DMS53 treated with DMSO at 0.1 percent for 48 hours (cell line): ENCODE results near the gene LYZL6.
"Not testable (repeated sequence)": the region's sequence is repeated elsewhere in the genome, so short reads cannot be mapped to it uniquely, and the experiment has no call there.

ENCODE experiments used
- DNase-seq: peaks from one replicate; lab custom pipeline; 2025; ENCODE audit not compliant: unreplicated experiment; lab: John Stamatoyannopoulos, UW

Gene LYZL6

DNA sequence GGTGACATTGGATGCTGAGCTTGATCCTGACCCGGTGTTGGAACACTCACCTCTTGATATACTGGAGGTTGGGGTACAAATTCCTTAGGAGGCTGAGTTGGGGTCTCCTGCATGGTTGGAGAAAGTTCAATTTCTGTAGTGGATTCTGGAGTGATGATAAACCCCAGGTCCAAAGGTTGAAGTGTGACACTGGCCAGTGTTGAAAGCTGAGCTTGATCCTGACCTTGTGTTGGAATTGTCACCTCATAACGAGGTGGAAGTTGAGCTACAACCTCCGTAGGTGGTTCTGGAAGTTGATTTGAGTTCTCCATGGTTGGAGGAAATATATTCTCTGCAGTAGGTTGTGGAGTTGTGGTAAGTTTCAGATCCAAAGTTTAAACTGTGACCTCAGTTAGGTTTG is 34.1 kb downstream of the LYZL6 start:
- no peak for DNase-seq

DNA sequence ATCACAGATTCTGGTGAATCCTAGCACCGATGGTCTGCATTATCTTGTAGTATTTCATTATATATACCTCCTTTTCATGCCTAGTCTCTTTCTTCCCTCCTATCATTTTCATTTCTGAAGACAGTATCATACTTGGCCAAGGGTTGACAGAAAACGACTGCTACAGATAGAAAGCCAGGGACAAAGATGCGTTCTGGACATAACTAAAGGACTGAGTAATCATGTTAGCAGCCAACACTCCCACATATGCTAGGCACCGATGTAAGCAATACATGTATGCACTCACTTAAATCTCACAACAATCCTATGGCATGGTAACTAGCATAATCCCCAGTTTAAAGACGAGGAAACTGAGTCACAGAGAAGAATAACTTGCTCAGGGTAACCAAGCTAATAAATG is 35.8 kb downstream of the LYZL6 start:
- no peak for DNase-seq

DNA sequence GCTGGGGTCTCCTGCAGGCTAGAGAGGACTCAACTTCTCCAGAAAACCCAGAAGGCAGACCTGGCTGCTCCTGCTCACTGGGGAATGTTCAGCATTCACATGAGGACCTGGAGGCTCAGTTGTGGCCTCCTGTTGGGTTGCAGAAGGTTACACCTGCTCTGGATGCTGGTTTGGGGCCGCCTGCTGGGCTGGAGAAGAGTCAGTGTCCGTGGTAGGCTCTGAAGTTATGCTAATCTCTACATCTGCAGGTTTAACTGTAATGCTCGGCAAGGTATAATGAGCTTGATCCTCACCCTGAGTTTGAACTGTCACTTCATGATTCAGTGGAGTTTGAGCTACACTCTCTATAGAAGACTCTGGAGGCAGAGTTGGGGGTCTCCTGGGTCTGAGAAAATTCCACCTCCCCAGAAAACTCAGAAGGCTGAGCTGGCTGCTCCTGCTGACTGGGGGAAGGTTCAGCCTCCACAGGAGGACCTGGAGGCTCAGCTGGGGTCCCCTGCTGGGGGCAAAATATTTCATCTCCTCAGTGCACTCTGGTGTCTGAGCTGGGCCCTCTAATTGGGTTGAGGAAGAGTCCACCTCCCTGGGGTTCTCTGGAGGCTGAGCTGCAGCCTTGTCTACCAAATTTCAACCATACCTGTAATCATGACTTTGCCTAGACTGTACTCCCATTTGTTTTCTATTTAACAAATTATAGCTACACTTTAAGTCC is 36.4 kb downstream of the LYZL6 start:
- no peak for DNase-seq

DNA sequence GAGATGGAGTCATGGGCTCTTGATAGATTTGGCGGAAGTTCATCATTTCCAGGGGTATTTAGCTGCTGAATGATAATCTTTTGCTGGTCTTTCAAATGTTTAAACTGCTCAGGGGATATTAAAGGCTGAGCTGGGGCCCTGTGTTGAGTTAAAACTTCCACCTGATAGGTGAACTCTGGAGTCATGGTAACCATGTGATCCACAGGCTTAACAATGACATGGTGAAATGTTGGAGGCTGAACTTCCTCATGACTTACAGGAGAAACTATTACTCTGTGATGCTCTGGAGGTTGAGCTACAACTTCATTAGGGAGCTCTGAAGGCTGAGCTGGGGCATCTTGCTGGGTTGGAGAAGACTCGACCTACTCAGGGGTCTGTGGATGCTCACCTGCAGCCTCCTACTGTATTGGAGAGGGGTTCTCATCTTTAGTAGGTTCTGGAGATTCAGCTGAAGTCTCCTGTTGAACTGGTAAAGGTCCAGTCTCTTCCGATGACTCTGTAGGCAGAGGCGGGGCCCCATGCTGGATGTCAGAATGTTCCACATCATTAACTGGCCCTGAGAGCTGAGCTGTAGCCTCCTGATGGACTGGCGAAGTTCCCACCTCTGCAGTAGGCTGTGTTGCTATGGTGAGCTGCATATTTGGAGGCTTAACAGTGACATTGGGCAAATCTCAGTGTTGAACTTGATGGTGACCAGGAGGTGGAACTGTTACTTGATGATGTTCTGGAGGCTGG is 37.2 kb downstream of the LYZL6 start:
- no peak for DNase-seq

DNA sequence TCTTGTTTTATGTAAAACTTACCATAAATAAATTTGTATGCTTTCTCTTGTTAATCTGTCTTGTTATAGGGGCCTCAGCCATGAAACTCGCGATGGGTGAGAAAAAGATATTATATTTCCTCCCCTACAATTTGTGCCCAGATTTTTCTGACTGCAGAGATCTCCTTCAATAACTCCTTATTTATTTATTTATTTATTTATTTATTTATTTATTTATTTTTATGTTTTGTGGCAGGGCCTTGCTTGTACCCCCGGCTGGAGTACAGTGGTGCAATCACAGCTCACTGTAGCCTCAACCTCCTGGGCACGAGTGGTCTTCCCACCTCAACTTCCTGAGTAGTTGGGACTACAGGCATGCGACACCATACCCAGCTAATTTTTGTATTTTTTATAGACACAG is 40.1 kb downstream of the LYZL6 start:
- no peak for DNase-seq

DNA sequence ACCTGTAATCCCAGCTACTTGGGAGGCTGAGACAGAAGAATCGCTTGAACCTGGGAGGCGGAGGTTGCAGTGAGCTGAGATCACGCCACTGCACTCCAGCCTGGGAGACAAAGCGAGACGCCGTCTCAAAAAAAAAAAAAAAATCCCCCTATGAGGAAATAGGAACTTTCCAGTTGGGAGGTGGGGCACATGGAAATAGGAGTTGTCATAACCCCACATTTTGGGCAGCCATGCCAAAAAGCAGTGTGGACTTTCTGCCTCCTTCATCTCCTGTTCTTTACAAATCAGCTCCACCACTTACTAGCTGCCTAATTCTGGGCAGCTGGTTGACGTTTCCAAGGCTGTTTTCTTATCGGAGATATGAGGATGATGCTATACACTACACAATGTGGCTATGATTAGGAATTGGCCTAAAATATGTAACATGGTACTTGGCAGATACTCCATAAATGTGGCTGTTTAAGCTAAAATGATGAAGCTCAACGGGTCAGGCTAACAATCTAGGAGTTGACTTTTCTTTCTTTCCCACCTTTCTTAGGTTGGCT is 41.8 kb downstream of the LYZL6 start:
- DNase-seq: no peak

DNA sequence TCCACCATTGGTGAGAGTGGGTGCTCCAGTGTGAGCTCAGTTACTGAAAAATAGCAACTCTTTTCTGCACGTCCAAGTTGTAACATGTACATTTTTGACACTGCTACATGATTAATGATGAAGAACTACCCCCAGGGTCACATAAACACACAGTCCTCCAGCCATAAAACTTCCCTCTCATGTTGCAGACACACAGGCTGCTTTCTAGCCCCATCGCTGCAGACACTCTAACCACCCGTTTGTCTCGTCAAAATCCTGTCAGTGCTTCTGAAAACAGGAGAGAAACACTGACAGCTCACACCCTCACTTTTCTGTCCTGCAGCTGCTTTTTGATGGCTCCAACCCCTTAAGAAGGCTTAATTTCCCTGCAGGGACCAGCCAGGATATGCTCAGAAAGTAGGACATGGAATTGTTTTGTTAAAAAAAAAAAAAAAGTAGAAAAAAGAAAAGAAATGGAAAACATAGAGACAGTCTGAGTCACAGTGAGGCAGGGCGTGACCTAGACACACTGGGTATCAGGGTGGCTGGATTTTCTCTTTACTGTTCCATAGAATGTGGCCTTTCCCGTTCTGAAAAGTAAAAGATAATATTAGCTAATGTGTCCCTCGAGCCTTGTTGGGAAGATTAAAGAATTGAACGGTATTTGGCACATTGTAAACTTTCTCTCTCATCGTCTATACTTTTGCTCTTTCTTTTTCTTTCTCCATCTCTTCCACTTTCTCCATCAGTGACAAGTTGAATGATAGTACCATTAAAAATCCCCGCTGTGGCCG is 42.6 kb downstream of the LYZL6 start:
- no peak for DNase-seq

DNA sequence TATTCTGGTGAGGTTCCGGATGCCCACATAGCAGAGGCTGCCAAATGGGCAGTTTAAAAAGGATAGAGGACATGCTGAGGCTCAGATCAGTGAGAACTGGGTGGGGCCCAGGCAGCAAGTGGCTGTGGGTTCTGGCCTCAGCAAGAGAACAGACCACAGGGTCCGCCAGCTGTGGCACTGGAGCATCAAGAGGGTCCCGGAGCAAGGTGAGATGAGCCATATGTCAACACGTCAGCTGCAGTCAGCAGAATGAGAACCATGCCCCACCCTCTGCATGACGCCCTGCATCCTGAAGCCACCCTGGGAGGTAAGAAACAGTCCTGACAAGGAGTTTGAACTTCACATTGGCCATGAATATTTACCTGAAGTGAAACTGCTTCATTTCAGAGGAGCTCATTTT is 43.2 kb downstream of the LYZL6 start:
- no peak for DNase-seq

DNA sequence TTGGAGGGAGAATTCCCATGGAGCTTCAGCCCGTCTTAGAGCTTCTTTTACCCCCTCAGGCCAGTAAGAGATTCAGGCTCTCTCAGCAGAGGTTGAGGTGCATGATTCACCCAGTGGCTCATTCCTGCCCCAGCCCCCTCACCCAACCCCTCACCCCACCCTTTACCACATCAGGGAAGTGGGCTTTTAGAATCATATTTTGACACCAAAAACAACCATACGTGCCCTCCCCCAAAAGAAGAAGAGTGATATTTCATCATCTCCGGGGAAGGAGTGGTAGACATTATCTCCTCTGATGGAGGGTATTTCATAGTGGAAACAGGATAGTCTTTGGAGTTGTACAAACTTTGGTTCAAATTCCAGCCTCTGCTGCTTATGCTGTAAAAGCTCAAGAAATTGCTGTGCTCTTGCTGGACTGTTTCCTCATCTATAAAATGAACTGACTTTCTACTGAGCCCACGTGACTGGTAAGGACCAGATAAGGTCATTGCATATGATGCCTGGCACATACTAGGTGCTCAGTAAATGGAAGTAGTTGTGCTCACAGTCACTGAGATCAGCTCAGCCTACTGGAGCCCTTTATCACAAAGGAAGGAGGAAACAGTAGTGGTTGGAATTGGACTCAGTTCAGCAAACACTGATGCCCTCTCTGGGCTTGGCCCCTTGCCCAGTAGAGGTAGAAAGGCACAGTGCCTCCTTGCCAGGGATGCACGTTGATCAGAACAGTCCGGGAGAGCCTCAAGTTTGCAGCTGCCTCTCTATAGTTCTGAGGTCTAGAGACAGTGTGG is 45.0 kb downstream of the LYZL6 start:
- DNase-seq: no peak

DNA sequence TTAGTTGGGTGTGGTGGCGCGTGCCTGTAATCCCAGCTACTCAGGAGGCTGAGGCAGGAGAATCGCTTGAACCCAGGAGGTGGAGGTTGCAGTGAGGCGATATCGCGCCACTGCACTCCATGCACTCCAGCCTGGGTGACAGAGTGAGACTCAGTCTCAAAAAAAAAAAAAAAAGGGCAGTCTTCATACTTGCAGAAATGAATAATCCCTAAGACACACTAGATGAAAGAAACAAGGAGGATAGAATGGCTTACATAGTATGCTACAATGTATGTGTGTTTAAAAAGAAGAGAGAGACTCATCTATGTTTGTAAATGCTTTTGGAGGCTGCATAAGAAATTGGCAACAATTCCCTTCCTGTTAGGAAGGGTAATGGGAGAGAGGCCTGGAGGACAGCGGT is 45.7 kb downstream of the LYZL6 start:
- DNase-seq: not testable (repeated sequence)

DNA sequence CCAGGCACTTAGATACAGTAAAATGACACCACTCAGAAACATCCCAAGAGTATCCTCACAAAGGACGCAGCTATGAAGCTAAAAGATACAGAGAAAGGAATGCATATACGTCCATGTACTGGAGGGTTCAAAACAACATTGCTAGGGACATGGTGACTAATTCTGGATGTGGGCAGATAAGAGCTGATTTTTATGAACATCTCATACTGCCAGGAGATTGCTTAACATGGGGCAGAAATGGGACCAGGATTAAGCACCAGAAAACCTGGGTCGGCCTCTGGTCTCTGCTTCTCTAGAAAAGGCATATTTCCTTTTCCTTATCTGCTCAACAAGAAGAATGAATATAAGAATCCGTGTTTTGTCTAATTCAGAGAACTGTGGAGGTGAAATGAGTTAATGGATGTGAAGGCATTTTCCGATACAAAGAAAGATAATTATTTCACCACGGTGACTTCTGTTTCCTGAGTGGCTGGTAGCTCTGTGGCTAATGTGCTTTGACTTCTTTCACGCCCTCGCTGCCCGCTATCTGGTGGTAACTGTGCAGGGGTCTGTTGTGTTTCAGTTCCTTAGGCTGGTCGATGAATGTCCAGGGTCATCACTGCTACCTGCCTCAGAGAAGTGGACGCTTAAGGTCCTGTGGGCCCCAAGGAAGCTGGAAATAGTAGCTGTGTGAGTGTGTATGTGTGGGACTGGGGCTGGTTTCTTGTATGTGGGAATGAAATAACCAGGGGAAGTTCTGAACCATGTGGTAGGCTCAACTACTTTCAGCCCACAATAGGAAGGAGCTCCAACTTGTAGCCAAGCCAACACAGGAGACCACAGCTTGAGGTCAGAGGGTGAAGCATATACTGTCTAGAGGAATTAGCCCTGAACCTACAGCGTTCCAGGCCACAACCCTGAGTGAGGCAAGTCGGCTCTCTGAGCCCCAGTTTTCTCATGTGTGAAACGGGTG is 47.6 kb downstream of the LYZL6 start:
- DNase-seq: no peak

DNA sequence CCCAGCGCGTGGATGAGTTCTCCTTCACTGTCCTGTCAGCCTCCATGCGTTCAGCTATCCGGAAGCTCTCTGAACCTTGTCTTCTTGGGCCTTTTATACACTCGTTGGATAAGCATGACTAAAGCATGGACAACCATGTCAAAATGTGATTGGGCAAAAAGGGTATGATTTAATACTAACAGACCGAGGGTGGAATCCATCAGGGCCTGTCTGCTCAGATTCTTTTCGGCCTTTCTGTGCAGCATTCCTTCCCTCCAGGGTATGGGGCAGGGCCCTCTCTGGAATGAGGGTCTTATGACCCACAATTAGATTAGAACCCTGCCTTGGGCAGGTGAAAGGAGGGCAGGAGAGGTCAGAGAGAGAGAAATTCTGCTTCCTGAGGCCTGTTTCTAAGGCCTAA is 49.3 kb downstream of the LYZL6 start:
- DNase-seq: no peak

DNA sequence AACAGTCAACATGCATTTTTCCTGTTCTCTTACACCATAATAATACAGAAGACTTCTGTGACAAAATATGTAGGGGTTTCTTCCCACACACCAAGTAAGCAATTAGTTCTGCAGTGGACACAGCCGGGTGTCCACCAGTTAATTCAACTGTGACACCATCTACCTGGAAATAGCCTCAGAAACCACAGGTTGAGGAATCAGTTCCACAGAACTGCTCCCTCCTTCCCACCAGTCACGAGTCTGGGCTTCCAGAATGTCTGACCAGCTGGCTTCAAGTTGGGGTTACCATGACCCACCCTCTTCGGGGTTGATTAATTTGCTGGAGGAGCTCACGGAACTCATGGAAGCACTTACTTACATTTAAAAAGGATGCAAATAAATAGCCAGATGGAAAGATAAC is 49.8 kb downstream of the LYZL6 start:
- DNase-seq: no peak

DNA sequence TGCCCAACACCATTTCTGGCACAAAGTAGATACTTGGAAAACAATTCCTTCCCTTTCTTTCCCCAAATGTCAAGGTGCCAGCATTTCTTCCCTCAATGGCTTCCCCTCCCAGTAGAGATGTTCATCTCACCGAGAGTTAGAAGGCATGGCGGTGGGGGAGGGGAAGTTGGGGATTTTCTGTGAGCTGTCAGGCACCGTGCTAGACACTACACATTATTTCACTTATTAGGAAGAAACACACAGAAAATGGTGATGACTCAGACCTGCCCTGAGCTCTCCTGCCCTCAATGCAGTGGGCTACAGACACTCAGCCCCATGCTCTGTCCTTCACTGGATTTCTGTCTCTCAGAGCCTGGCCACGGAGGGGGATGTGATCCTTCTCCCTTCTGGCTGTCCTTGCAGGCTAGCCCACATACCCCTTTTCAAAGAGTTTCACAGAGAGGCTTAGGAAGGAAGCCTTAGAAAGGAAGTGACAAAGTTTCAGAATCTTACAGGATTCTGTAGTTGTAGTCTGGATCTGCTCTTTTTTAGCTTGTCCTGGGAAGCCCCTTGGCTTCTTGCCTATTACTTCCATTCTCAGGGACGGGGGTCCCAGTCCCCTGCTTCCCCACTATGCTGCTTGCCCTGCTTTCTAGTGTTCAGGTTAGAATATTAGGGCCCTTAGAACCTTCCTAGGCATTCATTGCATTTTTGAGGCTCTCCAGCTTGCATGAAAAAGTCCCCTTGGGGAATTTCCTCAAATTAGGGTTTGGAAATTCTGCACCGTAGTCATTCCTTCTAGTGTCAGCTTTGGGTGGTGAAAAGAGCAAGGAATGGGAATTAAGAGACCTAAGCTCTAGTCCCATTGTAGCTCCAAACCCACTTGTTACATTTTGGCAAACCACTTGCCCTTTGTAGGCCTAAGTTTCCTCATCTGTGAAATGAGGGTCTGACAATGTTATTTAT is 51.1 kb downstream of the LYZL6 start:
- DNase-seq: no peak

DNA sequence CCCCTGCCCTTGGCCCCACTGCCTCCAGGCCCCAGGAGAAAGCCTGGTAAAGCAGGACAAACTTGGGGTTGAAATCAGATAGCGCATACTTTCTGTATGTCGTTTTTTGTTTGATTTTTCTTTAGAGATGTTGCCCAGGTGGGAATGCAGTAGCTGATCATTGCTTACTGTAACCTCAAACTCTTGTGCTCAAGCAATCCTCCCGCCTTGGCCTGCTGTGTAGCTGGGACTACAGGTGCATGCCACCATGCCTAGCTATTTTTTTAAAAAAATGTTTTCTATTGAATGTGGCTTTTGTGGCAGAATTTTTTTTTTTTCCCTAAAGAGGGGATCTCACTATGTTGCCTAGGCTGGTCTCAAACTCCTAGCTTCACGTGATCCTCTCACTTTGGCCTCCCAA is 52.2 kb downstream of the LYZL6 start:
- DNase-seq: no peak

DNA sequence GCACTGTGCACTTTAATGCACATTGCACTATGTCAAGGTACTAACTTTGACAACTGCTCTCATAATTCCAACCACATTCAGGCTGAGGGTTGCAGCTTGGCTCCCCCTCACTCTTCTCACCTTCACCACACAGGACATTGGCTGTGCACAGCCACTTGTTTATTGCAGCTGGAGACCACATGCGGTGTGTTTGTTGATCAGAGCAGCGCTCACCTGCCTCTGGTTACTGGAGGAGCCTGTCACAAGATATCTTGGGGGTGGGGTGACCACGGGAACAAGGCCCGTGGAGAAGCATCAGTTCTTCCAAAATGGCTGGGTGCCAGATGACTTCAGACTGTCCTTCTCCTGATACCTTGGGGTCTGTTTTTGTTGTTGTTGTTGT is 52.7 kb downstream of the LYZL6 start:
- DNase-seq: no peak

DNA sequence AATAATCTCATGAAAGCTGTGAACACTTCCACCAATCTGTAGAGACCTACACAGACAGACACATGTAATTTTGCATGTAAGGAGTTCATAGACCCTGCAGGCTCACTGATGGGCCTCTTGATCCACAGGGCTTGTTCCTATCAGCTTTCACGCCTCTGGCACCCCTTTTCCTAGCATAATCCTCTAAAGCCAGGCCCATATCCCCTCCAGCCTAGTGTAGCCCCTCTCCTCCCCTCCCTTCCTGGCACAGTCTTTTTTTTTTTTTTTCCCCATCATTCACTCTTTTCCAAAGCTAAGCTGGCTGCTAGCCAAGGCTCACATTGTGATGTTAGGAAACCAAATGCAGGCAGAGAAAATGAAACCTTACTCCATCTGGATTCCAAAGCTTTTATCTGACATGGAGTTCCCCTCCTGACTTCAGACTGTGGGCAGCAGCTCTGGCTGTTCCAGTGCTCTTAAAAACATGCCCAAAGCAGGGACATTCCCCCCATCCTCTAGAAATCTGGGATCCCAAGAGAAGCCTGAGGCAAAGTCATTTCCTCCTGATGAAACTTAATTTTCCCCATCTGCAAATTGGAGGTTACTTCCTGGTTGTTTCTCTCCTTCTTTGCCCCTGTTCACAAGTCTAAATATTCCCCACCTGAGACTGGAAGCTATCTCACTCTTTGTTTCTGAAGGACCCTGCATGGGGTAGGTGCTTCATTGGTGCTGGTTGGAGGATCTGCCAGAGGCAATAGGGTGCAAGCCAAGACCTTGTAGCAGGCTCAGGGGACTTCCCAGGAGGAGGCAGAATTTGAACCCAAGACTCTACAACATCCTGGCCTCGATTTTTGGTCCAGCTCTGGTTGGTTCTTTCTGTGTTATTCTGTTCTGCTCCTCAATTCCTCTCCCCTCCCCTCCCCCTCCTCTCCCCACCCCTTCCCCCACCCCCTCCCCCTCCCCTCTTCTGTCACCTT is 53.4 kb downstream of the LYZL6 start:
- no peak for DNase-seq

DNA sequence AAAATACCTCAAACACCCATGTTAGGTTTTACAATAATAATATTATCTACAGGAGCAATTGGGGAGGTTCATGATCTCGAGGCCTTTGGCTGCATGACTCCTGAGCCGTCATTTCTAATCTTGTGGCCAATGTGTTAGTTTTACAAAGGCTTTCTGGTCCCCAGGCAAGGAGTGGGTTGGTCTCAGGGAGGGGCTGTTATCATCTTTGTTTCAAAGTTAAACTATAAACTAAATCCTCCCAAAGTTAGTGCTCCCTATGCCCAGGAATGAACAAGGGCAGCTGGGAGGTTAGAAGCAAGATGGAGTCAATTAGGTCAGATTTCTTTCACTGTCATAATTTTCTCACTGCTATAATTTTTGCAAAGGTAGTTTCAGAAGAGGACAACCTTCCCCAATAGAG is 54.3 kb downstream of the LYZL6 start:
- DNase-seq: no peak
